Measurements from ENCODE around the gene ZC3H11A. TPM values are rescaled to one million over a fixed set of nuclear protein-coding genes. Genes with fewer than 3 reads are reported as not detected.

The ZC3H11A gene
- total RNA-seq, 3 donors from 2014 or later (not counting 1 experiment from before 2014, with no cell fraction given): 71.1 to 79.9 (median 78.2) TPM

Other genes starting within 250 kb of the ZC3H11A start
- gene ATP2B4, start 168.8 kb upstream of the ZC3H11A start, total RNA-seq: 100 to 1,000 TPM; 175 to 235 (median 196) TPM
- gene LAX1, start 30.4 kb upstream of the ZC3H11A start, total RNA-seq: 10 to 100 TPM; 33.8 to 48.2 (median 41.2) TPM
- 10 to 100 TPM; 36.4 to 41.3 (median 39.8) TPM for gene ZBED6, start within 50 bp of the ZC3H11A start, total RNA-seq
- gene SNRPE, start 66.0 kb downstream of the ZC3H11A start, total RNA-seq: 10 to 100 TPM; 48.6 to 57.9 (median 54.4) TPM

Measured in natural killer cell (primary cell).